Measurements from ENCODE around the gene ITGB6.
"Not testable (repeated sequence)": the region's sequence is repeated elsewhere in the genome, so short reads cannot be mapped to it uniquely, and the experiment has no call there.

ITGB6 gene

GRCh38 chr2:160194351-160194750 is 5.7 kb downstream of the ITGB6 start:
- TF ChIP-seq, protein P1, sequence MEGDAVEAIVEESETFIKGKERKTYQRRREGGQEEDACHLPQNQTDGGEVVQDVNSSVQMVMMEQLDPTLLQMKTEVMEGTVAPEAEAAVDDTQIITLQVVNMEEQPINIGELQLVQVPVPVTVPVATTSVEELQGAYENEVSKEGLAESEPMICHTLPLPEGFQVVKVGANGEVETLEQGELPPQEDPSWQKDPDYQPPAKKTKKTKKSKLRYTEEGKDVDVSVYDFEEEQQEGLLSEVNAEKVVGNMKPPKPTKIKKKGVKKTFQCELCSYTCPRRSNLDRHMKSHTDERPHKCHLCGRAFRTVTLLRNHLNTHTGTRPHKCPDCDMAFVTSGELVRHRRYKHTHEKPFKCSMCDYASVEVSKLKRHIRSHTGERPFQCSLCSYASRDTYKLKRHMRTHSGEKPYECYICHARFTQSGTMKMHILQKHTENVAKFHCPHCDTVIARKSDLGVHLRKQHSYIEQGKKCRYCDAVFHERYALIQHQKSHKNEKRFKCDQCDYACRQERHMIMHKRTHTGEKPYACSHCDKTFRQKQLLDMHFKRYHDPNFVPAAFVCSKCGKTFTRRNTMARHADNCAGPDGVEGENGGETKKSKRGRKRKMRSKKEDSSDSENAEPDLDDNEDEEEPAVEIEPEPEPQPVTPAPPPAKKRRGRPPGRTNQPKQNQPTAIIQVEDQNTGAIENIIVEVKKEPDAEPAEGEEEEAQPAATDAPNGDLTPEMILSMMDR (IDR thresholded peaks at IDR 0.05; ENCODE audit: borderline replicate concordance, insufficient read depth, low read depth, low read length) = no peak
- H3K4me3 ChIP-seq (ENCODE audit: low read depth, low read length) = no peak overlapping the region

- H3K4me3 ChIP-seq (ENCODE audit: low read depth, low read length) = not testable (repeated sequence)
Observed at GRCh38 chr2:160181146-160181836, 18.8 kb downstream of the ITGB6 start.

- not testable (repeated sequence) for H3K4me3 ChIP-seq (ENCODE audit: low read depth, low read length)
Observed at GRCh38 chr2:160180690-160181089, 19.4 kb downstream of the ITGB6 start.

DNA sequence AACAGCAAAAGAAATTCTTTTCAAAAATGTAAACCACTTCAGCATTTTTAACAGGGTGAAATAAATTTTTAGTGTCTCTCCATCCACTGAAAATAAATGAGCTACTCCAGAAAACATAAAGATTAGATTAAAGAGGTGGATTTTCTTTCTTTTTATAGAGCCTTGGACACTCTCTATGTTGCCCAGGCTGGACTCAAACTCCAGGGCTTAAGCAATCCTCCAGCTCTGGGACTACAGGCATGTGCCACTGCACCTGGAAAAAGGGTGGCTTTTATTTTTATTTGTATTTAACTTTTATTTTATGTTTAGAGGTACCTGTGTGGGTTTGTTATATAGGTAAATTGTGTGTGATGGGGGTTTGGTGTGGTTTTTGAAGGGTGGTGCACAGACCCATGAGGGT is 19.9 kb downstream of the ITGB6 start:
- TF ChIP-seq, protein P1 (IDR thresholded peaks at IDR 0.05; ENCODE audit: borderline replicate concordance, insufficient read depth, low read depth, low read length) = no peak
- H3K4me3 ChIP-seq (ENCODE audit: low read depth, low read length) = no peak overlapping the region

GRCh38 chr2:160175169-160176134 is 24.6 kb downstream of the ITGB6 start:
- no peak overlapping the region for H3K4me3 ChIP-seq (ENCODE audit: low read depth, low read length)
- TF ChIP-seq, protein P1 (IDR thresholded peaks at IDR 0.05; ENCODE audit: borderline replicate concordance, insufficient read depth, low read depth, low read length) = no peak

GRCh38 chr2:160174322-160174721 is 25.8 kb downstream of the ITGB6 start:
- TF ChIP-seq, protein P1 (IDR thresholded peaks at IDR 0.05; ENCODE audit: borderline replicate concordance, insufficient read depth, low read depth, low read length) = no peak
- H3K4me3 ChIP-seq (ENCODE audit: low read depth, low read length) = no peak overlapping the region

DNA sequence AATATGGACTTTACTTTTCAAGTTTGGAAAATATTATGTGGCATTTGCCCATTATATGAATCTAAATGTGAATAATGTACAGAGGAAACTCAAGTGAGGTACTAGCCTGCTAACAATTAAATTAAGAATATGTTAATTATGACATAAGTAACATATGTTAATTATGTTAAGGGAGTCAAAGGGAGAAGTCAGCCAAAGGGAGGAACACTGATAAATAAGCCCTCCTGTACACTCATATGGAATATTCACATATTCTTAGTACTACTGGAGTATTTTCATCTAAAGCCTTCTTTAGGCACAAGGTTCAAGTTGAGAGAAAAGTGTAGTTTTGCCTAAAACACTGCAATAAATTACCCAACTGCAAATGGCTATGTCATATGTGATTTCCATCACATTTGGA is 30.1 kb downstream of the ITGB6 start:
- TF ChIP-seq, protein P1 (IDR thresholded peaks at IDR 0.05; ENCODE audit: borderline replicate concordance, insufficient read depth, low read depth, low read length) = no peak
- no peak overlapping the region for H3K4me3 ChIP-seq (ENCODE audit: low read depth, low read length)

DNA sequence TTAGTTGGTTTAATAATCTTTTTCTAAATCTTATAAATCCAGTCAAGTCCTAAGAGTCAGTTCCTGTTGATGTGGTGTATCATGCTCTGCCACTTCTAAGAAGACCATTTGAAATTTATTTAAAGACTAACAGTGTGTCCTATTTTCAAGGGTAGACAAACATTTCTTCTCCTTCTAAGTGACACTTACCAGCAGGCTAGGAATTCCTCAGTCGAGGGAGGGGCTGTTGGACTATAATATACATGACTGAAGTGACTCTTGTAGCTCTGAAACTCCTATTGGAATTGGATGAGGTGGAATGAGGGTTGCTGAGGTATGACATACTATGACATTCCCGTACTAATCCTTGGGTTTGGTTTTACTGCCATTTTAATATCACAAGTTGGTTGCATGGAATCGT is 30.6 kb downstream of the ITGB6 start:
- TF ChIP-seq, protein P1 (IDR thresholded peaks at IDR 0.05; ENCODE audit: borderline replicate concordance, insufficient read depth, low read depth, low read length) = no peak
- no peak overlapping the region for H3K4me3 ChIP-seq (ENCODE audit: low read depth, low read length)

All from GM12875 (cell line).